GM19397 (cell line): ENCODE data around the gene SLC16A10.
"Not testable (repeated sequence)": the region's sequence is repeated elsewhere in the genome, so short reads cannot be mapped to it uniquely, and the experiment has no call there.

Source experiments
- ATAC-seq: cut with Tn5 transposase; IDR thresholded peaks from one replicate; pipeline ENCODE4 v1.9.1; 2021; ENCODE audit warnings: mild to moderate bottlenecking, moderate library complexity; ENCODE audit not compliant: unreplicated experiment

SLC16A10 gene

DNA sequence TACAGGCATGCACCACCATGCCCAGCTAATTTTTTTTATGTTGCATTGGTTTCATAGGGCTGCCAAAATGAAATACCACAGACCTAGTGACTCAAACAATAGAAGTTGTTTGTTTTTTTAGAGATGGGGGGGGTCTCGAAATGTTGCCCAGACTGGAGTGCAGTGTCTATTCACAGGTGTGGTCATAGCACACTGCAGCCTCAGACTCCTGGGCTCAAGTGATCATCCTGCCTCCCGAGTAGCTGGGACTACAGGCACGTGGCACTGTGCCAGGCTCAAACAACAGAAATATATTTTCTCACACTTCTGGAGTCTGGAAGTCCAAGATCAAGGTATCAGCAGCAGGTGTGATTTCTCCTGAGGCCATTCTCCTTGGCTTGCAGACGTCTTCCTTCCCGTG, 6.6 kb upstream of the SLC16A10 start:
- ATAC-seq, result no peak

- no peak for ATAC-seq
These were observed 618 bp upstream of the SLC16A10 start for GRCh38 chr6:111086685-111087084.

GRCh38 chr6:111087871-111088667, 766 bp downstream of the SLC16A10 start:
- ATAC-seq, result peak; percentile 5

DNA sequence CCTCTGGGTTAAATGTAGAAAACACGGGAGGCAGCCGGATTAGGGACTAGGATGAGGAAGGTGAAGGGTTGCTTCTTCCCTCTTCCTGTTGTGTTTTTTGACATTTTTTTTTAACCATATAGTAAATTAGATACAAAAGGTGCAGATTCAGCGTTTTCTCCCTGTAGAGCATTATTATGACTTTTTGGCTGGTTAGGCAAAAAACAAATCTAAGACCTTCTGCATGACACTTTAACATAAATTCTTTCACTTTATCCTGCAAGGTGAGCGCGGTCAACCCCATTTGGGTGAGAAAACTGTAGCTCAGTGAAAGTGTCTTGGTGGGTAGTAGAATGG, 1.3 kb downstream of the SLC16A10 start:
- no peak for ATAC-seq

DNA sequence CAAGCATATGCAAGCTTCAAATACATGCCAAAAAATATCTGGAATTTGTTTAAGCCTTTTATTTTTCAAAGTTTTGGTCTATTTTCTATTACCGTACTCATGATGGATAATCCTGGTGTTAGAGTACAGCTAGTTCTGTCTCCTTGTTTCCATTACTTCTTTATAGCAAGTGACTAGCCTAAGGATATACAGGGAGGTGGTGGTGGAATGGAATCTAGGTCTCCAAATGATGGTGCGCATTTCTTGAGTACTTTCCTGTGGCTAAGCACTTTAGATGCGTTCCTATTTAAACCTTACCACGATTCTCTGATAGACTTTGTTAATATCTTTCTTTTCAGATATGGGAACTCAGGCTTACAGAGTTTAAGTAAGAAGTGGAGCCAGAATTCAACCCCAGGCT, 3.5 kb downstream of the SLC16A10 start:
- no peak for ATAC-seq

DNA sequence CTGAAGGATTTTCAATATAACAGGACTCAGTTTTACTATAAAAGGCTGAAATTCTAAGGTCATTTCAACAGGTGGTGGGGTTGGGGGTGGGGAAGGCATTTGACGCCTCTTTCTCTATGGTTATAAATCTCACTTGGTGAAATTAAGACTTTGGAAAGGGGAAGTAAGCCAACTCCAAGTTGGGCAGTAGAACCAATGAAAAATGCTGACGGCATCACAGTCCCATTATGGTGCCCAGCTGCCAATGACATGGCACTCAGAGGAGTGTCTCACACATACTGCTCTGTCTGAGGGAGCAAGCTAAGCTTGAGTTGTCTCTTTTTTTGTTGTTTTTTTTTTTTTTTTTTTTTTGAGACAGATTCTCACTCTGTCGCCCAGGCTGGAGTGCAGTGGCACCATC, 4.7 kb downstream of the SLC16A10 start:
- no peak for ATAC-seq

- ATAC-seq, result not testable (repeated sequence)
These were observed 8.2 kb downstream of the SLC16A10 start for GRCh38 chr6:111095488-111095887.

DNA sequence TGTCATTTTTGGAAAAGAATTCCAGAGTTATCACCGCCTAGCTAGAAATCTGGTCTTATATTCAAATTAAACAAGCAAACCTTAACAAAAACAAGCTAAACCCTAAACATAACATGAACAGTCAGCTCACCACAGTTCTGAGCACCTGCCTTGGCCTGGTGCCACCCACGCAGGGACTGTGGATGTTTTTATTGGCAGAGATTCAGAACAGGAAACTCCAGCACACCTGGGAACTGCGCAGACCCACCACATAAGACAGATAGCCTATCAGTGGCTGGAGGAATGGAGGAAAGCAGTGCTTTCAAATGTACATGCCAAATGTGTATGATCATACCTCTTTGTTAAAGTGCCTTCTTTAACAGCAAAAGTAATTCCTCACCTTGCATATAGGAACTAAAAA, 8.9 kb downstream of the SLC16A10 start:
- ATAC-seq, result no peak

DNA sequence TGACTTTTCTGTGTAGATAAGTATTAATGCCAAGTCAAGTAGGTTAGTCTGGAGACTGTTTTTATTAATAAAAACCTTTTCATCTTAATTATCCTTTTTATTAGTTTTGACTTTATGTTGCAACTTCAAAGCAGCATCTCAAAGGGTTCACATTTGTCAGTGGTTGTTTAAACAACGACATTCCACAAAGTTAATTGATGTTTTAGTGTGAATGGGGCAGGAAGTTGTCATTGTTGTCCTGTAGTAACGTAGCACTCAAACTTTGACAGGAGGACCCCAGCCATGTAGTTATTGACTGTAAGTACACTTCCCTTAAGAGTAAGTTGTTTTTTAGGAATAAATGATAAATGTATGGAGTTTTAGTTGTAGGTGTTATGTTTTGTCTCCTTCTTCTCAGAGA, 11.3 kb downstream of the SLC16A10 start:
- ATAC-seq, result no peak

DNA sequence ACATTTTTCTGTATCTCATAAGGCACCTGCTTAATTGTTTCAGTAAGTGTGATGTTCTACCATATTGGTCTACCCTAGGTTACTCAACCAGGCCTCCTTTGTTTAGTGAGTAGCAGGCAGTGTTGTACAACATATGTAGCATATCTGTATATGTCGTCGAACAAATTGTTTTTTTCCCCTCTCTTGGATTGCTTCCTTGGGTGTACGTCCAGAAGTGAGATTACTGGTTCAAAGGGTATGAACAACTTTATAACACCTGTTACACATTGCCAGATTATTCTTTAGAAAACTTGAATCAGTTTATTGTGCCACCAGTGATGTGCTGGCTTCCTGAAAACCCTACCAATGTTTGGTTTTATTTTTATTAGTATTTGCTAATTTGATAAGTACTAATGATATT, 14.7 kb downstream of the SLC16A10 start:
- no peak for ATAC-seq

DNA sequence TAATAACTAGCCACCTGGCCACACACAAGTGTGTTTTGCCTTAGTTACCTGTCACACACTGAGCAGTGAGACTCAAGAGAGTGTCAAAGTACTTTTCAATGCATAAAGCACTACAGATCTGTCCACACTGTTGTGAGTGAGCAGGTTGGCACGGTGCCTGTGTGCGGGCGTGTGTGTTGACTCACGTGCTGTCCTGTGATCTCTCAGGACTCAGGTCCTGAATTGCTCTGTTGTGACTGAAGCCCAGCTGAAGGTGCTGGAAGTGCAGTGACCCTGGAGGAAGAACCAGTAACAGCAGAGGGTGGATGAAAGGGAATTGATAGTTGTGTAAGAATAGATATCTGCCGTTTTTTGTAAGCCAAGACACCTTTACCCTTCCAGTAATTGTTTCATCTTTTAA, 18.3 kb downstream of the SLC16A10 start:
- no peak for ATAC-seq

DNA sequence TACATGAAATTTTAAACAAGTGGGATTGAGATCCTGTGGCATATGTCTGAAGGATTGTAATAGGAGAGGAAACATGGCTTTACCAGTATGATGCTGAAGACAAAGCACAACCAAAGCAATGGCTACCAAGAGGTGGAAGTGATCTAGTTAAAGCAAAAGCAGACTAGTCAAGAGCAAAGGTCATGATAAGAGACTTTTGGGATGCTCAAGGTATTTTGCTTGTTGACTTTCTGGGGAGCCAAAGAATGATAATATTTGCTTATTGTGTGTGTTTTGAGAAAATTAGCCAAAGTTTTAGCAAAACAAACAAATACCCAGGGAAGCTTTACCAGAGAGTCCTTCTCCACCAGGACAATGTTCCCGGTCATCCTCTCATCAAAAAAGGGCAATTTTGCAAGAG, 20.3 kb downstream of the SLC16A10 start:
- no peak for ATAC-seq

GRCh38 chr6:111110036-111110435, 22.7 kb downstream of the SLC16A10 start:
- no peak for ATAC-seq

- ATAC-seq, result no peak
These were observed 26.2 kb downstream of the SLC16A10 start for GRCh38 chr6:111113336-111114086.

DNA sequence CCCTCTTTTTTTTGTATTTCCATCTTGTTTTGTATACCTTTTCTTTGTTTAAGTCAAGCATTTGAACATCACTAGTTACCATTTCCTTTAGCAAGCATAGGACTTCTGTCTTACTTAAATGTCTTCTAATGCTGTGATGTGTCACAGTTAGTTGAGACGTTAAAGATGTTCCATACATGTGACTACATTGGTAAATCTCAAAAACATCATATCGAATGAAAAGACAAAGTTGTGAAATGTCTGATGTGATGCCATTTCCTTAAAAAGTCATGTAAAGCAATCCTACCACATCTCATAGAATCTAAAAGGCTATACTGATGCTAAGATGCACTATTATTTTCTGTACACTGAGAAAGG, 26.8 kb downstream of the SLC16A10 start:
- ATAC-seq, result no peak

DNA sequence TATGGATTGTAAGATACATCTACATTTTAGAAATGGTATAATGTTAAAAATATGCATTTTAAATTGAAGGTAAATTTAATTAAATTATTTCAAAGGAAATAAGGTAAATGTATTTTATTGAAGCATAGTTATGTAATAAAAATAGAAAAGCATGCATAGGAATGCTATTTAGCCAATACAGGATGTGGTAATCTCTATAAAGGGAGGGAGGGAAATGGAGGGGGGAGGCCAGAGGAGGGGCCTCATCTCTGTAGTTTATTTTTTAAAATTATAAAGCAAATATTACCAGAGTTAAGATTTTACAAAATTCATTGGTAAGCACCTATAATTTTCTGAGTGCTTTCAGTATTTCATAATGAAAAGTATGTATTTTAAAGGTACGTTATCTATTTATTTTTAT, 27.2 kb downstream of the SLC16A10 start:
- ATAC-seq, result no peak

GRCh38 chr6:111118826-111119225, 31.5 kb downstream of the SLC16A10 start:
- no peak for ATAC-seq

DNA sequence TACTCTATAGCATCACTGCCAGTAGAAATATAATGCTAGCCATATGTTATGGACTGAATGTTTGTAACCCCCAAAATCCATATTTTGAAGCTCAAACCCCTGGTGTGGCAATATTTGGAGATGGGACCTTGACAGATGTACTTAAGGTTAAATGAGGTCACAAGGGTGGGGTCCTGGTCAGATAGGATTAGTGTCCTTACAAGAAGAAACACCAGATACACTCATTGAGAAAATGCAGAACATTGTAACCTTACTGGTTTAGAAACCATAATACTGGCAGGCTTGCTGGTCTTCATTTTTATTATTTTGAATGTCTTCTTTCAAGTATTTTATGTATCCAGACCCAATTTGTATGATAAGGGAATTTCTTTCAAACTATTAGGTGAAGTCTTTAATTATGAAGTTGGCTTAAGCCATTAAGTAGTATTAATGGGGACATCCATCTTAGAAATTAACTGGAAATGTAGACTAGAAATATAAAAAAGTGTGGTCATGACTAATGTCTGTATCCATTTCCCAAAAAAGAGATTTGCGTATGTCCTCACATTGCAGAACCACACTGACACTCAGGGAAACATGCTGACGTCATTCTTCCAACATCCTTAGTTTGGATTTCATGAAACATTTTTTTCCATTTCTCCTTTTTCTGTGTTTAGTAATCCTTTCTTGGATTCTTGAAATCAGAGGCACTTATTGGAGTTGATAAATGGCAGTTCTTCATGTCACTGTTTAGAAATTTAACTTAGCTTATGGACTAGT, 32.4 kb downstream of the SLC16A10 start:
- ATAC-seq, result no peak

- ATAC-seq, result no peak
These were observed 34.6 kb downstream of the SLC16A10 start for GRCh38 chr6:111121789-111122350.

- ATAC-seq, result no peak
These were observed 35.4 kb downstream of the SLC16A10 start for GRCh38 chr6:111122458-111123286.

GRCh38 chr6:111124406-111124805, 37.1 kb downstream of the SLC16A10 start:
- ATAC-seq, result no peak
